Measurements from ENCODE around the gene SPATC1L. TPM values are rescaled to one million over a fixed set of nuclear protein-coding genes. Genes with fewer than 3 reads are reported as not detected.
"Not testable (repeated sequence)": the region's sequence is repeated elsewhere in the genome, so short reads cannot be mapped to it uniquely, and the experiment has no call there.

The SPATC1L gene
- total RNA-seq, 1 donor from 2014 or later: 13.9 TPM

DNA sequence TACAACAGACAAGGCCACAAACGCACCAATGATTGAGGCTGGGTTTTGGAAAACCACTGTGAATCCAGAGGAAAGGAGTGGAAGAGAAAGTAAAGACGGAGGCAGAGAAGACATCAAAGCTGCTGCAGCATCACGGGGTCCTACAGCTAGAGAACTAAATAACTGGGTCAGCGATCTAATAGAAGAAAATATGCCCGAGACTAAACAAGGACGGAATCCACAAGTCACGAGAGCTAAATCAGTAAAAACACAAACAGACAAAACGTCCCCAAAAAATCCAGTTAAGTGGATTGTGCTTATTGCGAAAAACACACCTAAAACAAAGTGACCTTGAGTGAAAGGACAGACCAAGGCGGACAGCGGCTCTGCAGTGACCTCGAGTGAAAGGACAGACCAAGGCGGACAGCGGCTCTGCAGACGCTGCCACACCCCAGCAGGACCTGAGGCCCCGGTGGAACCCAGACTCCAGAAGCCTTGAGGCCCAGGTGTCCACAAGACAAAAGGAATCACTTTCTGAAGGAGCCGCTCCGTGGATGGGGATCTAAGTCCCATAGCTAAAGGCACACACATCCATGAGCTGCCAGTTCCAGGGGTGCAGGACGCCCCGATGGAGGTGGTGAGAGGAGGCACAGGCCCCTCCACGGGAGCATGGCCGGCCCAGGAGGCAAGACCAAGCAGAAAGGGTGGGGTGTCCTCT is 34.9 kb downstream of the SPATC1L start:
- H3K4me1 Mint-ChIP-seq (ENCODE audit: low read depth): peaks cover 4% of the 10 kb centered on the region
- no peaks in the 10 kb centered on the region for H3K36me3 Mint-ChIP-seq (ENCODE audit: low read depth)
- H3K9me3 Mint-ChIP-seq: no peaks in the 10 kb centered on the region
- intact Hi-C loops (cut with micrococcal nuclease): no loop called here
- H3K4me3 Mint-ChIP-seq (ENCODE audit: low read depth): no peak overlapping the region
- no peak overlapping the region for H3K27ac Mint-ChIP-seq
- H3K27me3 Mint-ChIP-seq (ENCODE audit: low read depth): no peaks in the 10 kb centered on the region
- no peak for DNase-seq (ENCODE audit: low spot score)

DNA sequence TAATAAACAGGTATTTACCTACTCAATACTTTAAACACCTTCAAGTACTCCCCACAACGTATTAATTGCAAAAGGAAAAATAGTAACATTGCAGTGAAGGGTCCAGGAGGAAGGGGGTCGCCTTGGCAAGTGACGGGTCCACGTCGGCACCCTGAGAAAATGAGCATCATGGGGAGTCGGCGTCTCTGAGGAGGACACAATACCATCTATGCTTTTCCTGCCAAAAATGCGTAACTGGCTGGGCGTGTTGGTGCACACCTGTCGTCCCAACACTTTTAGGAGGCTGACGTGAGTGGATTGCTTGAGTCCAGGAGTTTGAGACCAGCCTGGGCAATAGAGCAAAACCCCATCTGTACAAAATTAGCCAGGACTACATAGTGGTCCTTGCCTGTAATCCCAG is 36.2 kb downstream of the SPATC1L start:
- no peaks in the 10 kb centered on the region for H3K36me3 Mint-ChIP-seq (ENCODE audit: low read depth)
- H3K4me3 Mint-ChIP-seq (ENCODE audit: low read depth): no peak overlapping the region
- H3K27ac Mint-ChIP-seq: no peak overlapping the region
- H3K4me1 Mint-ChIP-seq (ENCODE audit: low read depth): peaks cover 10% of the 10 kb centered on the region
- H3K9me3 Mint-ChIP-seq: no peaks in the 10 kb centered on the region
- H3K27me3 Mint-ChIP-seq (ENCODE audit: low read depth): no peaks in the 10 kb centered on the region
- no peak for DNase-seq (ENCODE audit: low spot score)
- intact Hi-C loops (cut with micrococcal nuclease): no loop called here

DNA sequence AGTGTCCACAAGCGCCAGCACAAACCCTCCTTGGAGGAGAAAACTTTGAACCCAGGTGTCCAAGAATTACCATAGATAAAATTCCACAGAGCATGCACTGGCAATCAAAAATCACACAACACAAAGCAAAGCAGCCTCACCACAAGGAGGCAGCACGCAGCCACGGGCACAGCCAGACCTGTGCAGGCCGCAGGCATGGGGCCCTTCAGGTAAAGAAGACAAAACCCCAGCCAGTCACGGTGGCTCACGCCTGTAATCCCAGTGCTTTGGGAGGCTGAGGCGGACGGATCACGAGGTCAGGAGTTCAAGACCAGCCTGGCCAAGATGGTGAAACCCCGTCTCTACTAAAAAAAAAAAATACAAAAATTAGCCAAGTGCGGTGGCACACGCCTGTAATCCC is 36.8 kb downstream of the SPATC1L start:
- H3K36me3 Mint-ChIP-seq (ENCODE audit: low read depth); H3K9me3 Mint-ChIP-seq; H3K27me3 Mint-ChIP-seq (ENCODE audit: low read depth); H3K4me3 Mint-ChIP-seq (ENCODE audit: low read depth); intact Hi-C loops (cut with micrococcal nuclease); H3K27ac Mint-ChIP-seq: not testable (repeated sequence)
- peak; percentile 26 for DNase-seq (ENCODE audit: low spot score)
- H3K4me1 Mint-ChIP-seq (ENCODE audit: low read depth): peaks cover 10% of the 10 kb centered on the region

DNA sequence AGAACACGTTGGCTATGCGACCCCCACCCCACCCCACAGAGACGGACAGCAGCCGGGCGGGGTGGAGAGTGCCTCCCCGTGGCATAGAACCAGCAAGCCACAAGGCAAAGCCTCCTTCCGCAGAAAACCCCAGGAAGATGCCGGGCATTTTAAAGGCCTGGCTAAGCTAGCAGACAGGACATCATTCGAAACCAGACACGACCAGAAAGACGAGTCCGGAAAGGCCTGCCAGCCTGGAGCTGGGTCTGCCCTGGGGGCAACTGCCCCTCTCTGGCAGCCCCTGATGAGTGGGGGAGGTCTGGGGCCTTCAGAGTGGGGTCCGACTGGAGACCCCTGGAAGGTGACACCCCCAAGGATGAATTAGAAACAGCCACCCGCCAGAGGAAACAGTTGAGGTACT is 37.4 kb downstream of the SPATC1L start:
- Mint-ChIP-seq H3K27me3 (ENCODE audit: low read depth) (no peaks in the 10 kb centered on the region), H3K27ac (no peak overlapping the region), H3K9me3 (no peaks in the 10 kb centered on the region), H3K36me3 (ENCODE audit: low read depth) (no peaks in the 10 kb centered on the region), H3K4me3 (ENCODE audit: low read depth) (no peak overlapping the region), H3K4me1 (ENCODE audit: low read depth) (peaks cover 10% of the 10 kb centered on the region)
- intact Hi-C loops (cut with micrococcal nuclease): no loop called here
- no peak for DNase-seq (ENCODE audit: low spot score)

DNA sequence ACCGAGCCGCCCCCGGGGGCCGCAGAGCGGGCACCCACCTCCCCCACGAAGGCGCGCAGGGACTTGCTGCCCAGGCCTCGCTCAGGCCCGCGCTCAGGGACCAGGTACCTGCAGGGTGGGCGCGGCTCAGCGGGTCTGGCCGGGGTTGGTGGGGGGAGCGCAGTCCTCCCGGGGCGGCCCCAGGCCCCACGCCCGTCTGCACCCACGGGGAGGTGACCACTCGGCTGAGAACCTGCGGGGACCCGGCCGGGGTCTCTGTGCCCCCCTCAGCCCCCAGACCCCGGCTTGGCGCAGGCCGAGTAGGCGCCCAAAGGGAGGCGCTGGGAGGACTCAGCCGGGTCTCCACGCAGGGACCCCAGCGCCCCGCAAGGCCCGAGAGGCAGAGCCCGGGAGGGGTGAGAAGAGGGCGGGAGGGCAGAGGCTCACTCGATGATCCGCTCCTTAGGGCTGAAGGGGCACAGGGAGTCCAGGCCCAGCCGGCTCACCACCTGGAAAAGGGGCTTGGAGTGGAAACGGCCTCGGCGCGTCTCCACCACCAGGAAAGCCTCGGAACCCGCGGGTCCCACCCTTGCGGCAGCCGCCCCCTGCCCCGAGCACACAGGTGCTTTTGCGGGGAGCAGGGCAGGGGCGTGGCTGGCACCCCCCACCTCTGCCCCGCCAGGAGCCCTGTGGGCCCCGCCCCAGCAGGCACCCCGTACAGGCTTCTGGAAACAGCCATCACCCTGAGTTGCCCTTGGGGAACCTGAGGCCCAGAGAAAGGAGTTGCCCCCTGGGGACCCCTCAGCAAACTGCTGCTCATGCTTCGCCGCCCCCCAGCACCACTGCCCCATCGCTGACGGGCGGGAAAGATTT is 38.2 kb downstream of the SPATC1L start:
- no peak overlapping the region for H3K27ac Mint-ChIP-seq
- no peak for DNase-seq (ENCODE audit: low spot score)
- intact Hi-C loops (cut with micrococcal nuclease): no loop called here
- H3K4me3 Mint-ChIP-seq (ENCODE audit: low read depth): no peak overlapping the region
- peaks cover 10% of the 10 kb centered on the region for H3K4me1 Mint-ChIP-seq (ENCODE audit: low read depth)
- H3K36me3 Mint-ChIP-seq (ENCODE audit: low read depth): no peaks in the 10 kb centered on the region
- no peaks in the 10 kb centered on the region for H3K9me3 Mint-ChIP-seq
- no peaks in the 10 kb centered on the region for H3K27me3 Mint-ChIP-seq (ENCODE audit: low read depth)

DNA sequence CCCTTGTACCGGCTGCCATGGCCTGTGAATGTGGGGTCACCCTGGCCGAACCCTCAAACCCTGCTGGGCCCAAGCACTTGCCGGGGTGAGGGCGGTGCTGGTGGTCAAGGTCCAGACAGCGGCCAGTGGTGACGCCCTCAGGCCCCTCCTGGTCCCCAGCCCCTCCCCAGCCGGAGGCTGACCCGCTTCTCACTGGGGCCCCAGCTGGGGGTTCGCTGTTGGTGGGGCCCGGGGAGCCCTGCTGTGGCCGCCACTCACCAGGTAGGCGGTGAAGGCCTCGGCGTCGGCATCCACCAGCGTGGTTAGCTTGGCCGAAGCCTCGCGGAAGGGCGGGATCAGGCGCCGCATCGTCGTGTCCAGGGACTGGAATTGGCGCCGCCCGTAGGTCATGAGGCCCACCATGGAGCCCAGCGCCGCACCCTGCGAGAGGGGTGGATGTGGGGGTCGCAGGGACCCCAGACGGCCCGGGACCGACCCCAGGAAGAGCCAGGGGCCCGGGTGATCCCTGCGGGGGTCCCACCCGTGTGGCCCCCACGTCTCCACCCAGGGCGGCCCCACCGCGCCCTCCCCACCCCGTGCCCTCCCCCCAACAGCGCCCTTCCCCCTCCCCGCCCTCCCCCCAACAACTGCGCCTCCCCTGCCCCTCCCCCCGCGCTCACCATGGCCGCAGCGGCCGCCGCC is 39.0 kb downstream of the SPATC1L start:
- Mint-ChIP-seq H3K36me3 (ENCODE audit: low read depth) (no peaks in the 10 kb centered on the region), H3K4me3 (ENCODE audit: low read depth) (no peak overlapping the region), H3K27ac (no peak overlapping the region), H3K9me3 (no peaks in the 10 kb centered on the region), H3K4me1 (ENCODE audit: low read depth) (peaks cover 10% of the 10 kb centered on the region), H3K27me3 (ENCODE audit: low read depth) (no peaks in the 10 kb centered on the region)
- no peak for DNase-seq (ENCODE audit: low spot score)
- intact Hi-C loops (cut with micrococcal nuclease): no loop called here

DNA sequence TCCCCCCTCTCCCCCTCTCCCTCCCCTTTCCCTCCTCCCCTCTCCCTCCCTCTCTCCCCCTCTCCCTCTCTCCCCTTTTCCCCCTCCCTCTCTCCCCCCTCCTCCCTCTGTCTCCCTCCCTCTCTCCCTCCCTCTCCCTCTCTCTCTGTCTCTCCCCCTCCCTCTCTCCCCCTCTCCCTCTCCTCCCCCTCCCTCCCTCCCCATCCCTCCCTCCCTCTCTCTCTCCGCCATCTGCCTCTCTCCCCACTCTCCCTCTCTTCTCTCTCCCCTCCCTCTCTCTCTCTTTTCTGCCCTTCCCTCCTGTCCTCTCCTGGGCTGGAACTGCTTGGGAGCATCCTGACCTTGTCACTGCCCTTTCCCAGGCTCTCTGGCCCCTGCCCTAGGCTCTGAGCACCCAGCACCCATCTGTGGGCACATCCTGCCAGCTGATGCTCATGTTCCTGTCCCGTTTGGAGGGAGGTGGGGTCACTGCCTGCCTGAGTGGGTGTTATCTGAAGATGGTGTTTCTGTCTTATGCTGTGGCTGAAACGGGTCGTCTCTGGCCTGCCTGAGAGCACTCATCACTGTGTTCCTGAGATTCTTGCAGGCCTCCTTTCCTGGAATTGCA is 39.7 kb downstream of the SPATC1L start:
- Mint-ChIP-seq H3K4me1 (ENCODE audit: low read depth) (peaks cover 10% of the 10 kb centered on the region), H3K27me3 (ENCODE audit: low read depth) (no peaks in the 10 kb centered on the region), H3K27ac (peak overlapping the region; percentile 86), H3K4me3 (ENCODE audit: low read depth) (no peak overlapping the region), H3K9me3 (no peaks in the 10 kb centered on the region), H3K36me3 (ENCODE audit: low read depth) (no peaks in the 10 kb centered on the region)
- no peak for DNase-seq (ENCODE audit: low spot score)
- intact Hi-C loops (cut with micrococcal nuclease): loop anchor here (5.0 kb wide), 1 partner anchor 172 kb away; no protein-coding TSS in a partner anchor

DNA sequence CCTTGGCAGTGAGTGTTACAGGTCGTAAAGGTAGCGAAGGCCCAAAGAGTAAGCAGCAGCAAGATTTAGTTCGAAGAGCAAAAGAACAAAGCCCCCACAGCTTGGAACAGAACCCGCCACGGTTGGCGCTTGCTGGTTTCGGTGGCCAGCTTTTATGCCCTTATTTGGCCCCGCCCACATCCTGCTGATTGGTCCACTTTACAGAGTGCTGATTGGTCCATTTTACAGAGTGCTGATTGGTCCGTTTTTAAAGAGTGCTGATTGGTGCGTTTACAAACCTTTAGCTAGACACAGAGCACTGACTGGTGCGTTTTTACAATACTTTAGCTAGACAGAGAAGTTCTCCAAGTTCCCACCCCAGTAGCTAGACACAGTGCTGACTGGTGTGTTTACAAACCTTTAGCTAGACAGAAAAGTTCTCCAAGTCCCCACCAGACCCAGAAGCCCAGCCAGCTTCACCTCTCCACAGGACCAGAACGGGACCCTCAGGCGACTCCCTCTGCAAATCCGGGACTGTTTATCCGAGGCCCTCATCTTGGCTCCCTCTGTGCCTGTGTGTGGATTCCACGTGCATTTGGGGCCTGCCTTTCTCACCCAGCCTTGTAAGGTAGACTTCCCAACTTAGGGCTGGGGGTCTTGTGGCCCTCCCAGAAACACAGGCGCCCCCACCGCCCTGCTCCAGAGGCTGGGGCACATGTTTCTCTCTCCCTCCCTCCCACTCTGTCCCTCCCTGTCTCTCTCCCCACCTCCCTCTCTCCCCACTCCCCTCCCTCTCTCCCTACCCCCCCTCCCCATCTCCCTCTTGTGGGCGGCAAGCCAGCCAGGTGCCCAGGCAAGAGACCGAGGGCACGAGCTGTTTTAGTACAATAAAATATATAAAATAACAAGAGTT is 41.4 kb downstream of the SPATC1L start:
- Mint-ChIP-seq H3K9me3 (no peaks in the 10 kb centered on the region), H3K4me3 (ENCODE audit: low read depth) (no peak overlapping the region), H3K27ac (no peak overlapping the region), H3K36me3 (ENCODE audit: low read depth) (no peaks in the 10 kb centered on the region), H3K27me3 (ENCODE audit: low read depth) (no peaks in the 10 kb centered on the region), H3K4me1 (ENCODE audit: low read depth) (peaks cover 10% of the 10 kb centered on the region)
- DNase-seq (ENCODE audit: low spot score): no peak
- intact Hi-C loops (cut with micrococcal nuclease): loop anchor here (2.0 to 5.0 kb wide), 3 partner anchors 42 to 171 kb away; partner anchors contain the start of genes LSS and SPATC1L

DNA sequence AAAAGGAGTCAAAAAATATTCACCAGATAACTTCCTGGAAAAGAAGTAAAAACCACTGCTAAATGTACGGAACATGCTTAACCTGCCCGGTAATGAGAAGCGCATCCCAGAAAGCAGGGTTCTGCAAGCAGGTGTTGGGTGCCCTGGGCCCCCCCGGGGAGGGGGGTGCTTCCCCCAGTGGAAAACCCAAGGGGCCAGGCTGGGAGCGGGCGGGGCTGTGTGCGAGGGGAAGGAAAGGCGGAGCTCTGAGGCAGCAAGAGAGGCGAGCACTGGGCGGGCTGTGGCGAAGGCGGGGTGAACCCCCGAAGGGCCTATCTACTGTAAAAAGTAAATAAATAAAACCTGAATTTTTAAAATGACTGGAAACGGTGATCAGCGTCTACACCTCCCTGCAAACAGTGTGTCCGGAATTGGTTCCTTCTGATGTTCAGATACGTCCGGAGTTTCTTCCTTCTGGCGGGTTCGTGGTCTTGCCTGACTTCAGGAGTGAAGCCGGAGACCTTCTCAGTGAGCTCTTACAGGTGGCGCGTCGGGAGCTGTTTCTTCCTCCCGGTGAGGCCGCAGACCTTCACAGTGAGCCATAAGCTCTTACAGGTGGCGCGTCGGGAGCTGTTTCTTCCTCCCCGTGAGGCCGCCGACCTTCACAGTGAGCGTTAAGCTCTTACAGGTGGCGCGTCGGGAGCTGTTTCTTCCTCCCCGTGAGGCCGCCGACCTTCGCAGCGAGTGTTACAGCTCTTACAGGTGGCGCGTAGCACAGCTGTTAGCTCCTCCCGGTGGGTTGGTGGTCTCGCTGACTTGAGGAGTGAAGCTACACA is 42.3 kb downstream of the SPATC1L start:
- Mint-ChIP-seq H3K36me3 (ENCODE audit: low read depth) (no peaks in the 10 kb centered on the region), H3K4me3 (ENCODE audit: low read depth) (no peak overlapping the region), H3K27ac (no peak overlapping the region), H3K4me1 (ENCODE audit: low read depth) (peaks cover 10% of the 10 kb centered on the region), H3K27me3 (ENCODE audit: low read depth) (no peaks in the 10 kb centered on the region), H3K9me3 (no peaks in the 10 kb centered on the region)
- intact Hi-C loops (cut with micrococcal nuclease): loop anchor here (2.0 to 5.0 kb wide), 3 partner anchors 43 to 170 kb away; partner anchors contain the start of genes LSS and SPATC1L
- no peak for DNase-seq (ENCODE audit: low spot score)

DNA sequence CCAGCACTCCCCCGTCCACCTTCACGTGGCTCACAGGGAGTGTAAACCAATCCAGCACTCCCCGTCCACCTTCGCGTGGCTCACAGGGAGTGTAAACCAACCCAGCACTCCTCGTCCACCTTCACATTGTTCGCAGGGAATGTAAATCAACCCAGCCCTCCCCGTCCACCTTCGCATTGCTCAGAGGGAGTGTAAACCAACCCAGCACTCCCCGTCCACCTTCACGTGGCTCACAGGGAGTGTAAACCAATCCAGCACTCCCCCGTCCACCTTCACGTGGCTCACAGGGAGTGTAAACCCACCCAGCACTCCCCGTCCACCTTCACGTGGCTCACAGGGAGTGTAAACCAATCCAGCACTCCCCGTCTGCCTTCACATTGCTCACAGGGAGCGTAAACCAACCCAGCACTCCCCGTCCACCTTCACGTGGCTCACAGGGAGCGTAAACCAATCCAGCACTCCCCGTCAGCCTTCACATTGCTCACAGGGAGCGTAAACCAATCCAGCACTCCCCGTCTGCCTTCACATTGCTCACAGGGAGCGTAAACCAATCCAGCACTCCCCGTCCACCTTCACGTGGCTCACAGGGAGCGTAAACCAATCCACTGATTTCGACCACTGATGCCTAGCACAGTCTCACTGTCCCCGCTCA is 43.8 kb downstream of the SPATC1L start:
- H3K4me1 Mint-ChIP-seq (ENCODE audit: low read depth): peaks cover 10% of the 10 kb centered on the region
- not testable (repeated sequence) for H3K27me3 Mint-ChIP-seq (ENCODE audit: low read depth); H3K4me3 Mint-ChIP-seq (ENCODE audit: low read depth); H3K27ac Mint-ChIP-seq; H3K9me3 Mint-ChIP-seq; H3K36me3 Mint-ChIP-seq (ENCODE audit: low read depth); DNase-seq (ENCODE audit: low spot score)
- intact Hi-C loops (cut with micrococcal nuclease): loop anchor here (5.0 kb wide), 1 partner anchor 168 kb away; no protein-coding TSS in a partner anchor

DNA sequence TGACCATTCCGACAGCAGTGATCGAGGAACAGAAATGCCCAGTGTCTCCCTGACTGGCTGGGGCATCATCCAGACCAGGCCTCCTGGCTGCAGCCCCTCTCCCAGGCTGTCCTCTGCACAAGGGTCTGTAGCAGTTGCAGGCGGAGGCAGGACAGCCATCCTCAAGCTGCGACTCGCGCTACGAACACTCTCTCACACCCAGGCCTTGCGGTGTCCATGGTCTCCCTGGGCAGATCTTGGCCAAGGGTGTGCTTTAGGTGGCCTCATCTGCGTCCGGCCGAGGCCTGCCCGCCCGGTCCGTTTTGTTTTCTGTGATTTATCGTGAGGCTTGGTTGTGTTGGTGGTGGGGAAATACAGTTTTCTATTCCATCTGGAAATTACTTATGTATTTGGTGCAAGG is 44.6 kb downstream of the SPATC1L start:
- no peaks in the 10 kb centered on the region for H3K27me3 Mint-ChIP-seq (ENCODE audit: low read depth)
- no peak for DNase-seq (ENCODE audit: low spot score)
- no peaks in the 10 kb centered on the region for H3K9me3 Mint-ChIP-seq
- intact Hi-C loops (cut with micrococcal nuclease): loop anchor here (5.0 kb wide), 1 partner anchor 167 kb away; no protein-coding TSS in a partner anchor
- H3K4me3 Mint-ChIP-seq (ENCODE audit: low read depth): no peak overlapping the region
- H3K27ac Mint-ChIP-seq: no peak overlapping the region
- H3K4me1 Mint-ChIP-seq (ENCODE audit: low read depth): peaks cover 8% of the 10 kb centered on the region
- no peaks in the 10 kb centered on the region for H3K36me3 Mint-ChIP-seq (ENCODE audit: low read depth)

All from activated T-helper 2 cell treated with anti-CD3 and anti-CD28 coated beads, Interferon-gamma antibody, Interleukin-2, Interleukin-4, amounts not matched to agents 10 μg/mL and 5 μg/mL and 100 μg/mL, durations not matched to agents 14 hours and 24 hours and 36 hours (primary cell).